ENCODE results near the gene STT3B. TPM values are rescaled to one million over a fixed set of nuclear protein-coding genes. Genes with fewer than 3 reads are reported as not detected.
A peak's percentile ranks its signal among the peaks of the same experiment; 100 is the strongest.

STT3B gene
- total RNA-seq, 4 donors from 2014 or later = 78.1 to 130 (median 94.8) TPM

GRCh38 chr3:31606453-31606852 lies 73.7 kb downstream of the STT3B start:
- Histone ChIP-seq H3K36me3 (peaks cover 0 to 25% (median 0%) of the 10 kb centered on the region in 3 donors), H3K9me3 (peaks cover 0 to 14% (median 0%) of the 10 kb centered on the region in 4 donors), H3K27ac (no peak overlapping the region), H3K27me3 (no peaks in the 10 kb centered on the region), H3K4me3 (no peak overlapping the region), H3K4me1 (no peaks in the 10 kb centered on the region)
- WGBS, 2 donors = 86 to 87% methylated on average over 4 of the region's 4 CpGs
- DNase-seq (ENCODE audit: low spot score in 2 of 2) = no peak
- TF ChIP-seq EP300 (IDR thresholded peaks at IDR 0.05) = no peak
- no peak for TF ChIP-seq CTCF (IDR thresholded peaks at IDR 0.05)
- TF ChIP-seq POLR2A (IDR thresholded peaks at IDR 0.05) = no peak

- Histone ChIP-seq H3K27ac (no peak overlapping the region), H3K27me3 (no peaks in the 10 kb centered on the region), H3K9me3 (peaks cover 0 to 14% (median 0%) of the 10 kb centered on the region in 4 donors), H3K4me3 (no peak overlapping the region), H3K4me1 (no peaks in the 10 kb centered on the region), H3K36me3 (peaks cover 0 to 22% (median 0%) of the 10 kb centered on the region in 3 donors)
- WGBS, 2 donors = 93 to 96% methylated on average over 1 of the region's 1 CpG
- TF ChIP-seq EP300 (IDR thresholded peaks at IDR 0.05) (no peak), CTCF (IDR thresholded peaks at IDR 0.05) (peak in 4 of 5 experiments; percentile 35 to 50 (median 42)), POLR2A (IDR thresholded peaks at IDR 0.05) (no peak)
- peak in 1 of 2 donors; percentile 44 for DNase-seq (ENCODE audit: low spot score in 2 of 2)
These were observed 78.1 kb downstream of the STT3B start for GRCh38 chr3:31610700-31611275.

GRCh38 chr3:31613177-31613576 lies 80.5 kb downstream of the STT3B start:
- Histone ChIP-seq H3K4me3 (no peak overlapping the region), H3K27ac (no peak overlapping the region), H3K4me1 (no peaks in the 10 kb centered on the region), H3K9me3 (no peaks in the 10 kb centered on the region), H3K27me3 (no peaks in the 10 kb centered on the region), H3K36me3 (no peaks in the 10 kb centered on the region)
- DNase-seq (ENCODE audit: low spot score in 2 of 2) = no peak
- 60 to 70% methylated on average over 1 of the region's 1 CpG for WGBS, 2 donors
- TF ChIP-seq POLR2A (IDR thresholded peaks at IDR 0.05) (no peak), EP300 (IDR thresholded peaks at IDR 0.05) (no peak), CTCF (IDR thresholded peaks at IDR 0.05) (no peak)

- no peaks in the 10 kb centered on the region for H3K27me3 ChIP-seq
- TF ChIP-seq POLR2A (IDR thresholded peaks at IDR 0.05) = no peak
- TF ChIP-seq EP300 (IDR thresholded peaks at IDR 0.05) = no peak
- no peak for TF ChIP-seq CTCF (IDR thresholded peaks at IDR 0.05)
- H3K4me1 ChIP-seq = no peaks in the 10 kb centered on the region
- no peak for DNase-seq (ENCODE audit: low spot score in 2 of 2)
- no peak overlapping the region for H3K27ac ChIP-seq
- H3K36me3 ChIP-seq = no peaks in the 10 kb centered on the region
- WGBS, 2 donors = 95 to 96% methylated on average over 4 of the region's 4 CpGs
- H3K4me3 ChIP-seq = no peak overlapping the region
- H3K9me3 ChIP-seq = no peaks in the 10 kb centered on the region
These were observed 80.9 kb downstream of the STT3B start for GRCh38 chr3:31613654-31614053.

- TF ChIP-seq POLR2A (IDR thresholded peaks at IDR 0.05) (no peak), CTCF (IDR thresholded peaks at IDR 0.05) (no peak), EP300 (IDR thresholded peaks at IDR 0.05) (no peak)
- 75 to 79% methylated on average over 5 of the region's 5 CpGs for WGBS, 2 donors
- no peaks in the 10 kb centered on the region for H3K4me1 ChIP-seq
- no peak for DNase-seq (ENCODE audit: low spot score in 2 of 2)
- H3K9me3 ChIP-seq = no peaks in the 10 kb centered on the region
- peaks cover 0 to 6% (median 0%) of the 10 kb centered on the region in 3 donors for H3K36me3 ChIP-seq
- no peak overlapping the region for H3K4me3 ChIP-seq
- H3K27me3 ChIP-seq = no peaks in the 10 kb centered on the region
- no peak overlapping the region for H3K27ac ChIP-seq
These were observed 81.6 kb downstream of the STT3B start for GRCh38 chr3:31614162-31614921.
